Middle frontal gyrus (tissue), 1 donor: ENCODE results near the gene NR1I3.
"Not testable (repeated sequence)": the region's sequence is repeated elsewhere in the genome, so short reads cannot be mapped to it uniquely, and the experiment has no call there.

Source experiments
- DNase-seq: peaks from one replicate; pipeline ENCODE4 v3.0.0-alpha.2; 2015; ENCODE audit warnings: low spot score; ENCODE audit errors: extremely low spot score

NR1I3 gene

GRCh38 chr1:161238039-161238473, at the start of gene NR1I3:
NR1I3 (minus strand) TSS chr1:161238203; CDS start chr1:161236565, 1,638 bp downstream.
- DNase-seq: no peak

- no peak for DNase-seq
These were observed 49.6 kb upstream of the NR1I3 start for GRCh38 chr1:161287482-161288054.

- DNase-seq: no peak
These were observed 47.5 kb upstream of the NR1I3 start for GRCh38 chr1:161285521-161285920.

- no peak for DNase-seq
These were observed 47.1 kb upstream of the NR1I3 start for GRCh38 chr1:161285113-161285512.

- no peak for DNase-seq
These were observed 45.0 kb upstream of the NR1I3 start for GRCh38 chr1:161282991-161283390.

- DNase-seq: no peak
These were observed 36.9 kb upstream of the NR1I3 start for GRCh38 chr1:161274874-161275273.

GRCh38 chr1:161273402-161273801, 35.4 kb upstream of the NR1I3 start:
- DNase-seq: no peak

GRCh38 chr1:161267321-161267720, 29.3 kb upstream of the NR1I3 start:
- DNase-seq: no peak

- DNase-seq: no peak
These were observed 28.8 kb upstream of the NR1I3 start for GRCh38 chr1:161266836-161267235.

GRCh38 chr1:161266202-161266601, 28.2 kb upstream of the NR1I3 start:
- DNase-seq: no peak

GRCh38 chr1:161265305-161265704, 27.3 kb upstream of the NR1I3 start:
- no peak for DNase-seq

GRCh38 chr1:161261261-161262235, 23.5 kb upstream of the NR1I3 start:
- no peak for DNase-seq

- no peak for DNase-seq
These were observed 22.6 kb upstream of the NR1I3 start for GRCh38 chr1:161260376-161261260.

GRCh38 chr1:161259765-161260164, 21.8 kb upstream of the NR1I3 start:
- no peak for DNase-seq

- no peak for DNase-seq
These were observed 21.3 kb upstream of the NR1I3 start for GRCh38 chr1:161259345-161259702.

GRCh38 chr1:161258439-161259344, 20.7 kb upstream of the NR1I3 start, which contains the start of gene PCP4L1:
PCP4L1 (plus strand) TSS chr1:161258745; CDS start chr1:161258975, 230 bp downstream.
- no peak for DNase-seq

GRCh38 chr1:161257109-161257508, 19.1 kb upstream of the NR1I3 start:
- DNase-seq: not testable (repeated sequence)

GRCh38 chr1:161255955-161256520, 18.0 kb upstream of the NR1I3 start:
- DNase-seq: not testable (repeated sequence)

GRCh38 chr1:161255302-161255701, 17.3 kb upstream of the NR1I3 start:
- DNase-seq: not testable (repeated sequence)

GRCh38 chr1:161251579-161251978, 13.6 kb upstream of the NR1I3 start:
- no peak for DNase-seq
